Spinal cord (tissue), 10 donors: ENCODE results near the gene NRP1. TPM values are rescaled to one million over a fixed set of nuclear protein-coding genes. Genes with fewer than 3 reads are reported as not detected.

Experiments used
- DNase-seq, 6 donors: peaks; one replicate each; pipeline versions ENCODE4 v3.0.0 to v3.0.0-alpha.2; 2013 to 2015; ENCODE audit warnings: low spot score in 6 of 6, low read depth in 4 of 6
- H3K27ac ChIP-seq: one replicate; pipeline ENCODE4 v1.5.1; 2013; ENCODE audit warnings: low read depth, low read length, control low read depth
- H3K27me3 ChIP-seq: one replicate; pipeline ENCODE4 v1.6.1; 2013; ENCODE audit warnings: low read length; ENCODE audit not compliant: control insufficient read depth, insufficient read depth
- H3K36me3 ChIP-seq: one replicate; pipeline ENCODE4 v1.6.1; 2013; ENCODE audit warnings: low read length; ENCODE audit not compliant: control insufficient read depth, insufficient read depth
- H3K4me1 ChIP-seq: one replicate; pipeline ENCODE4 v1.6.1; 2013; ENCODE audit warnings: low read length; ENCODE audit not compliant: control insufficient read depth, insufficient read depth
- H3K4me3 ChIP-seq: one replicate; pipeline ENCODE4 v1.5.1; 2013; ENCODE audit warnings: low read depth, low read length, control low read depth
- H3K9me3 ChIP-seq: one replicate; pipeline ENCODE4 v1.6.1; 2013; ENCODE audit warnings: low read length; ENCODE audit not compliant: control insufficient read depth, insufficient read depth
- WGBS: methylation state at CpG from one replicate; pipeline ENCODE4 v1.1.5; 2013; ENCODE audit warnings: missing lambda C conversion rate; ENCODE audit not compliant: insufficient coverage; 5-methylcytosine and 5-hydroxymethylcytosine counted together
- polyA plus RNA-seq, 2 donors: library from polyadenylated mRNA; unstranded; fragments of 120-200 nt; gene quantifications; one replicate each; pipeline ENCODE4 v1.2.1, GENCODE V29; 2013; ENCODE audit not compliant: insufficient read length in 2 of 2
- total RNA-seq, 2 donors: library from RNA; depleted of rRNA in 1 of 2; stranded (reverse); fragments of 120-200 nt in 1 of 2; fragments of >200 nt in 1 of 2; gene quantifications; one replicate each; pipeline versions ENCODE4 v1.2.3 to v1.2.4, GENCODE V29; 2013 to 2014
- donor health status: healthy.

NRP1 gene
- total and polyA plus RNA-seq, 4 donors: 61.8 to 96.6 (median 80.2) TPM

GRCh38 chr10:33287112-33287511 lies 47.4 kb downstream of the NRP1 start:
- no CpG with 5 or more reads among the region's 2 CpGs for WGBS
- no peaks in the 10 kb centered on the region for H3K36me3 ChIP-seq
- peaks cover 3% of the 10 kb centered on the region for H3K4me1 ChIP-seq
- DNase-seq: no peak
- H3K27me3 ChIP-seq: peaks cover 2% of the 10 kb centered on the region
- H3K27ac ChIP-seq: no peak overlapping the region
- H3K4me3 ChIP-seq: no peak overlapping the region
- no peaks in the 10 kb centered on the region for H3K9me3 ChIP-seq

GRCh38 chr10:33286157-33286934 lies 48.1 kb downstream of the NRP1 start:
- no peak for DNase-seq
- whole genome bisulfite sequencing: no CpG with 5 or more reads among the region's 4 CpGs
- H3K4me3 ChIP-seq: no peak overlapping the region
- H3K36me3 ChIP-seq: no peaks in the 10 kb centered on the region
- peaks cover 2% of the 10 kb centered on the region for H3K27me3 ChIP-seq
- H3K4me1 ChIP-seq: peaks cover 3% of the 10 kb centered on the region
- no peaks in the 10 kb centered on the region for H3K9me3 ChIP-seq
- no peak overlapping the region for H3K27ac ChIP-seq

- Histone ChIP-seq H3K9me3 (no peaks in the 10 kb centered on the region), H3K27ac (no peak overlapping the region), H3K4me3 (no peak overlapping the region), H3K27me3 (peaks cover 2% of the 10 kb centered on the region), H3K4me1 (peaks cover 3% of the 10 kb centered on the region), H3K36me3 (no peaks in the 10 kb centered on the region)
- WGBS: 57% methylated on average over 1 of the region's 2 CpGs
- no peak for DNase-seq
These were observed 49.5 kb downstream of the NRP1 start for GRCh38 chr10:33284945-33285344.

- Histone ChIP-seq H3K36me3 (peaks cover 3% of the 10 kb centered on the region), H3K9me3 (no peaks in the 10 kb centered on the region), H3K4me1 (peaks cover 5% of the 10 kb centered on the region), H3K4me3 (no peak overlapping the region), H3K27ac (no peak overlapping the region), H3K27me3 (no peaks in the 10 kb centered on the region)
- 44% methylated on average over 1 of the region's 5 CpGs for WGBS
- DNase-seq: no peak
These were observed 54.5 kb downstream of the NRP1 start for GRCh38 chr10:33279811-33280602.

GRCh38 chr10:33279276-33279675 lies 55.2 kb downstream of the NRP1 start:
- 92% methylated on average over 3 of the region's 5 CpGs for WGBS
- no peaks in the 10 kb centered on the region for H3K9me3 ChIP-seq
- H3K4me1 ChIP-seq: peaks cover 5% of the 10 kb centered on the region
- H3K4me3 ChIP-seq: no peak overlapping the region
- no peak overlapping the region for H3K27ac ChIP-seq
- no peak for DNase-seq
- H3K36me3 ChIP-seq: peaks cover 3% of the 10 kb centered on the region
- H3K27me3 ChIP-seq: no peaks in the 10 kb centered on the region

GRCh38 chr10:33278198-33278597 lies 56.3 kb downstream of the NRP1 start:
- H3K4me1 ChIP-seq: peaks cover 12% of the 10 kb centered on the region

GRCh38 chr10:33277135-33277536 lies 57.3 kb downstream of the NRP1 start:
- H3K4me1 ChIP-seq: peaks cover 20% of the 10 kb centered on the region
- H3K36me3 ChIP-seq: peaks cover 3% of the 10 kb centered on the region
- no peak overlapping the region for H3K27ac ChIP-seq
- H3K4me3 ChIP-seq: no peak overlapping the region
- H3K9me3 ChIP-seq: no peaks in the 10 kb centered on the region
- H3K27me3 ChIP-seq: no peaks in the 10 kb centered on the region
- WGBS: 61% methylated on average over 6 of the region's 6 CpGs
- DNase-seq: peak in 1 of 6 donors; percentile 56

More at GRCh38 chr10:33278198-33278597, 56.3 kb downstream of the NRP1 start:
- Histone ChIP-seq H3K27me3 (no peaks in the 10 kb centered on the region), H3K4me3 (no peak overlapping the region), H3K9me3 (no peaks in the 10 kb centered on the region), H3K27ac (no peak overlapping the region), H3K36me3 (peaks cover 3% of the 10 kb centered on the region)
- DNase-seq: no peak
- WGBS: 81% methylated on average over 2 of the region's 3 CpGs

- Histone ChIP-seq H3K4me3 (no peak overlapping the region), H3K27me3 (no peaks in the 10 kb centered on the region), H3K36me3 (peaks cover 3% of the 10 kb centered on the region), H3K27ac (no peak overlapping the region), H3K9me3 (no peaks in the 10 kb centered on the region), H3K4me1 (peaks cover 20% of the 10 kb centered on the region)
- DNase-seq: no peak
- 100% methylated on average over 1 of the region's 4 CpGs for WGBS
These were observed 58.1 kb downstream of the NRP1 start for GRCh38 chr10:33276282-33276923.

- DNase-seq: no peak
- Histone ChIP-seq H3K27ac (no peak overlapping the region), H3K9me3 (no peaks in the 10 kb centered on the region), H3K4me1 (peaks cover 20% of the 10 kb centered on the region), H3K27me3 (no peaks in the 10 kb centered on the region), H3K36me3 (peaks cover 3% of the 10 kb centered on the region), H3K4me3 (no peak overlapping the region)
- 55% methylated on average over 3 of the region's 6 CpGs for WGBS
These were observed 60.2 kb downstream of the NRP1 start for GRCh38 chr10:33274096-33274785.
